Uterus (tissue), 4 donors: ENCODE data around the gene TMEM164. TPM values are rescaled to one million over a fixed set of nuclear protein-coding genes. Genes with fewer than 3 reads are reported as not detected.

ENCODE experiments used
- DNase-seq, 2 donors: peaks; one replicate each; pipeline ENCODE4 v3.0.0-alpha.2; 2019 to 2020
- H3K27ac ChIP-seq, 2 donors: fragments of 200-600 bp; sonication (generic); 1 replicate in 1 of 2; 2 replicates in 1 of 2; pipeline ENCODE4 v1.5.1; 2016 to 2018
- H3K27me3 ChIP-seq, 2 donors: fragments of 200-600 bp; sonication (generic); one replicate each; pipeline ENCODE4 v1.5.1; 2018 to 2019; ENCODE audit warnings: control low read depth in 1 of 2
- H3K36me3 ChIP-seq, 2 donors: fragments of 200-600 bp; sonication (generic); one replicate each; pipeline ENCODE4 v1.5.1; 2019; ENCODE audit warnings: control low read depth in 1 of 2
- H3K4me1 ChIP-seq, 2 donors: fragments of 200-600 bp; sonication (generic); one replicate each; pipeline ENCODE4 v1.5.1; 2018 to 2019; ENCODE audit warnings: control low read depth in 1 of 2
- H3K4me3 ChIP-seq, 2 donors: fragments of 200-600 bp; sonication (generic); 1 replicate in 1 of 2; 2 replicates in 1 of 2; pipeline ENCODE4 v1.5.1; 2018 to 2019; ENCODE audit warnings: mild to moderate bottlenecking in 1 of 2
- H3K9me3 ChIP-seq, 2 donors: fragments of 200-600 bp; sonication (generic); one replicate each; pipeline ENCODE4 v1.5.1; 2019; ENCODE audit warnings: control low read depth in 1 of 2
- POLR2A ChIP-seq, 2 donors: fragments of 450-650 bp; IDR thresholded peaks; one replicate each; pipeline ENCODE4 v1.6.1; 2016; ENCODE audit warnings: antibody characterized with exemption in 2 of 2, mild to moderate bottlenecking in 1 of 2, moderate library complexity in 1 of 2
- intact Hi-C: fragments of 100-400 bp; cut with DNase I; formaldehyde crosslinking; loops from one replicate; pipeline ENCODE4 v1.15.1; 2023; ENCODE audit warnings: low total_unique reads
- total RNA-seq, 4 donors: library from RNA; depleted of rRNA in 3 of 4; stranded (reverse); fragments of >200 nt in 3 of 4; gene quantifications; one replicate each; pipeline versions ENCODE4 v1.1.0 to v1.2.4, GENCODE V29; 2014 to 2023
- TF ChIP-seq, protein P1 (sequence below), 4 experiments: fragments of 200-600 bp in 2 of 4; fragments of 450-650 bp in 2 of 4; sonication (generic) in 2 of 4; IDR thresholded peaks; one replicate each; pipeline ENCODE4 v1.5.1; 2016 to 2019; ENCODE audit warnings: antibody characterized with exemption in 4 of 4, mild to moderate bottlenecking in 2 of 4, moderate library complexity in 1 of 4
- donor health status: DM: yes; HTN: yes; CAD: no.

TMEM164 gene
- total RNA-seq, 4 donors from 2014 or later: 3.1 to 18.9 (median 11.5) TPM

DNA sequence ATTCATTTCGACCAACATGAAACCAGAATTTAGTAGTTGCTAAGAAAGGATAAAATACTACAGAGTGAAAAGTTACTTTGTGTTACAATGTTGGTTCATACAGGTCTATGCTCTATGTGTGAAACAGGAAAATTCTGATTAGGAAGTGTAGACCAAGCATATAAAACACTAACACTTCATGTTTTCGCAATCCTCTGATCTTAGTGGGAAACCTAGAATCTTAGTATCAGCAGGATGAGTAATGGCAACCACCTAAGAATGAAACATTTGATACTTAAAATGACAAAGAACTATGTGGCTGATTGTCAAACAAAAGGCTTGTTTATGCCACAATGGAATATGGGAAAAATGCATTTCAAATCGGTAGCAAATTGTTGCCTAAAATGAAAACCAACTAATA is 198.9 kb downstream of the TMEM164 start:
- Histone ChIP-seq H3K27ac (no peak overlapping the region), H3K27me3 (no peaks in the 10 kb centered on the region), H3K4me1 (no peaks in the 10 kb centered on the region), H3K9me3 (no peaks in the 10 kb centered on the region), H3K36me3 (no peaks in the 10 kb centered on the region), H3K4me3 (no peak overlapping the region)
- no peak for DNase-seq
- TF ChIP-seq, protein P1, sequence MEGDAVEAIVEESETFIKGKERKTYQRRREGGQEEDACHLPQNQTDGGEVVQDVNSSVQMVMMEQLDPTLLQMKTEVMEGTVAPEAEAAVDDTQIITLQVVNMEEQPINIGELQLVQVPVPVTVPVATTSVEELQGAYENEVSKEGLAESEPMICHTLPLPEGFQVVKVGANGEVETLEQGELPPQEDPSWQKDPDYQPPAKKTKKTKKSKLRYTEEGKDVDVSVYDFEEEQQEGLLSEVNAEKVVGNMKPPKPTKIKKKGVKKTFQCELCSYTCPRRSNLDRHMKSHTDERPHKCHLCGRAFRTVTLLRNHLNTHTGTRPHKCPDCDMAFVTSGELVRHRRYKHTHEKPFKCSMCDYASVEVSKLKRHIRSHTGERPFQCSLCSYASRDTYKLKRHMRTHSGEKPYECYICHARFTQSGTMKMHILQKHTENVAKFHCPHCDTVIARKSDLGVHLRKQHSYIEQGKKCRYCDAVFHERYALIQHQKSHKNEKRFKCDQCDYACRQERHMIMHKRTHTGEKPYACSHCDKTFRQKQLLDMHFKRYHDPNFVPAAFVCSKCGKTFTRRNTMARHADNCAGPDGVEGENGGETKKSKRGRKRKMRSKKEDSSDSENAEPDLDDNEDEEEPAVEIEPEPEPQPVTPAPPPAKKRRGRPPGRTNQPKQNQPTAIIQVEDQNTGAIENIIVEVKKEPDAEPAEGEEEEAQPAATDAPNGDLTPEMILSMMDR (IDR thresholded peaks at IDR 0.05): no peak
- no peak for TF ChIP-seq POLR2A (IDR thresholded peaks at IDR 0.05)
- intact Hi-C loops: no loop called here

DNA sequence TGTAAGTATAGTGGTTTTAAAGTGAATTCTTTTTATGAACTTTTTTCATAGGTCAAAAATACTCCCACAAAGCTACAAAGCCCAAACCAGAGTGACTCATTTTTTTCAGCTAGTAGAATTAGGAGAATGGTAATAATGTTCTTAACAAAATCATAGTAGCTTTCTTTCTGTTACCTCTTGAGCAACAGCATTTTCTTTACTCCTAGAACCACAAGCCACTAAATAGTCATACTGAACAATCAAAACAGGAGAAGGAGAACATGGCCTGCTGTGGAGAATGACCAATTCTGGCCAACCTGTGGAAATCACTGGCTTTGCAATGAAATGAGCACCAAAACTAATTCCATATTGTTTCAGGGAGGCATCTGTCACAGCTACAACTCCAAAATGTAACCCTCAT is 202.1 kb downstream of the TMEM164 start:
- no peak overlapping the region for H3K27ac ChIP-seq
- H3K9me3 ChIP-seq: no peaks in the 10 kb centered on the region
- H3K4me1 ChIP-seq: no peaks in the 10 kb centered on the region
- intact Hi-C loops: no loop called here
- no peaks in the 10 kb centered on the region for H3K27me3 ChIP-seq
- no peak for TF ChIP-seq POLR2A (IDR thresholded peaks at IDR 0.05)
- TF ChIP-seq, protein P1 (IDR thresholded peaks at IDR 0.05): no peak
- DNase-seq: no peak
- H3K4me3 ChIP-seq: no peak overlapping the region
- H3K36me3 ChIP-seq: no peaks in the 10 kb centered on the region

DNA sequence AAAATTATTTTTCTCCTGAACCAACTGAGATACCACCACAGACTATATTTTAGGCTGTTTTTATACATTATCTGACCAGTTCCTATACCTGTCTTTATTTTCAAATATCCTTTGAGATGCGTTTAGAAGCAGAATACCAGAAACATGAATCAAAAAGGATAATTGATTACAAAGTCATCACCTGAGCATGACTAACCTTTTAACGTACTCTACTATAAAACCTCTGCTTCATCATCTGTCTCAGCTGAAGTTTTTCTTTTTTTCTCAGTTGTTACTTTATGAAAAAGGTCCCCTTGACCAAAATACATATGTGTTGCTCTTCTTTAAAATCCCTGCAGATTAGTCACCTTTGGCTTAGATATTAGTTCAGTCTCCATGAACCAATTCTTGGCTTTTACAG is 205.2 kb downstream of the TMEM164 start:
- H3K4me1 ChIP-seq: no peaks in the 10 kb centered on the region
- H3K9me3 ChIP-seq: no peaks in the 10 kb centered on the region
- DNase-seq: no peak
- peaks cover 0 to 4% of the 10 kb centered on the region in 2 donors for H3K27me3 ChIP-seq
- H3K4me3 ChIP-seq: no peak overlapping the region
- H3K36me3 ChIP-seq: peaks cover 0 to 4% of the 10 kb centered on the region in 2 donors
- intact Hi-C loops: no loop called here
- TF ChIP-seq POLR2A (IDR thresholded peaks at IDR 0.05): no peak
- TF ChIP-seq, protein P1 (IDR thresholded peaks at IDR 0.05): no peak
- H3K27ac ChIP-seq: no peak overlapping the region

DNA sequence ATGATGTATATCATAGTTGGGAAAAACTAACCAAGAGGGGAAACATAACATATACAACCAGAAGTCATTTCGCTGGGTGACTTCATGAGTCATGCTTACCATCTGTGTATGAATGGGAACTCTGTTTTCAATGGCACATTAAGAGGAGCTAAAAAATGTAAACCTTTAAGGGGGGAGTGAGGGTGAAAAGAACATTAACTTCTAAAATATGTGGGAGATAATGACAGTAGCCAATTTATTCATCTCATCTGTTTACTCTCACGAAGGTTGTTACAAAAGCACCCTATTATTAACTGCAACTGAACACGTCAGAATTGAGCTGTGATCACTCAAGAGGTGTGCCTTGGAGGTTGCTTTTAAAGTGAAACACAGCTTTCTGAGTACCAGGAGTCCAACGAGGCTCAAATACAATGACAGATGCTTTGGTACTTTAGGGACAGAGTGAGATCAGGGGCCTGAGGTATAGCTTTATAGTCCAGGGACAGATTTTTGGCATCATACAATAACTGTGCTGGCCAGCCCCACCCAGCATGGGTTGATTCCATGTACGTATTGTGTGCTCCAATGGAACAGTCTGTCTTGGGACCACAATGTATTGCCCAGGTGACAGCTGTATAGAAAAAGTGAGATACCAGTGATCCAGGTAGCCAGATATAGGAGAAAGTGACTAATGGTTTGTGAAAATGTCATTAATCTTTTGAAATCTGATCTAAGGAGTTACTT is 207.7 kb downstream of the TMEM164 start:
- intact Hi-C loops: no loop called here
- H3K36me3 ChIP-seq: peaks cover 0 to 4% of the 10 kb centered on the region in 2 donors
- DNase-seq: no peak
- no peak overlapping the region for H3K4me3 ChIP-seq
- peaks cover 0 to 4% of the 10 kb centered on the region in 2 donors for H3K27me3 ChIP-seq
- TF ChIP-seq POLR2A (IDR thresholded peaks at IDR 0.05): no peak
- TF ChIP-seq, protein P1 (IDR thresholded peaks at IDR 0.05): no peak
- H3K27ac ChIP-seq: no peak overlapping the region
- no peaks in the 10 kb centered on the region for H3K4me1 ChIP-seq
- no peaks in the 10 kb centered on the region for H3K9me3 ChIP-seq

DNA sequence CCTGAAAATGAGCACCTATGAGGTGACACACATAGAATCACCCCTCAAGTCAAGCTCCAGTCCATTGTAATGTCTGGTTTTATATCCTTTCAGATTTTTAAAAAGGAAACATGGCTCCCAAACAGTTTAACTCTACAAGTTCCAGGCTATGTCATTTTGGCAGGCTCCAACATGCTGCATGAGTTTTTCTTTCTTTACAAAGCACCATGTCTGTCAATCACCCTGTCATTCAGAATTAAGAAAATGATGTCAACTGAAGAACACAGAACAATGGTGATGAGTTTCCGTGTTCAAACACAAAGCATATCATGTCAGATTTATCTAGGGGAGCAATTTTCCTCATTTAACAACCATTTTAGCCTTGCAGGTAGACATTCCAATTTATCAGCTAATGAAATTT is 208.4 kb downstream of the TMEM164 start:
- H3K4me3 ChIP-seq: no peak overlapping the region
- DNase-seq: no peak
- H3K9me3 ChIP-seq: no peaks in the 10 kb centered on the region
- no peak overlapping the region for H3K27ac ChIP-seq
- no peaks in the 10 kb centered on the region for H3K4me1 ChIP-seq
- peaks cover 0 to 4% of the 10 kb centered on the region in 2 donors for H3K36me3 ChIP-seq
- peaks cover 0 to 4% of the 10 kb centered on the region in 2 donors for H3K27me3 ChIP-seq
- TF ChIP-seq, protein P1 (IDR thresholded peaks at IDR 0.05): no peak
- TF ChIP-seq POLR2A (IDR thresholded peaks at IDR 0.05): no peak
- intact Hi-C loops: no loop called here
